Ecto neural progenitor cell (in vitro differentiated cells): ENCODE measurements around the gene HAO2.
"Not testable (repeated sequence)": the region's sequence is repeated elsewhere in the genome, so short reads cannot be mapped to it uniquely, and the experiment has no call there.

Source experiments
- DNase-seq: peaks from one replicate; pipeline ENCODE4 v3.0.0-alpha.2; 2018; ENCODE audit warnings: low spot score

The HAO2 gene

GRCh38 chr1:119345398-119345797 lies 23.2 kb upstream of the HAO2 start:
- DNase-seq = no peak

GRCh38 chr1:119347858-119348257 lies 20.7 kb upstream of the HAO2 start:
- DNase-seq = no peak

DNA sequence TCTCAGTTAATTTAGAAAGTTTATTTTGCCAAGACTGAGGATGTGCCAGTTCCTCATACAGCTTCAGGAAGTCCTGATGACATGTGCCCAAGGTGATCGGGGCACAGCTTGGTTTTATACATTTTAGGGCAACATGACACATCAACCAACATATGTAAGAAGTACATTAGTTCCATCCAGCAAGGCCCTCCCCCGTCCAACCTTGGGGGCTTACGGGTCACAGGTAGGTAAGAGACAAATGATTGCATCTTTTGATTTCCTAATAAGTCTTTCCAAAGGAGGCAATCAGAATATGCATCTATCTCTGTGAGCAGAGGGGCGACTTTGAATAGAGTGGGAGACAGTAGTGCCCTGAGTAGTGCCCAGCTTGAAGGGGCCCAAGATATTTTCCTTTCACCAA lies 19.6 kb upstream of the HAO2 start:
- DNase-seq = no peak

GRCh38 chr1:119350866-119351265 lies 17.7 kb upstream of the HAO2 start:
- DNase-seq = not testable (repeated sequence)

DNA sequence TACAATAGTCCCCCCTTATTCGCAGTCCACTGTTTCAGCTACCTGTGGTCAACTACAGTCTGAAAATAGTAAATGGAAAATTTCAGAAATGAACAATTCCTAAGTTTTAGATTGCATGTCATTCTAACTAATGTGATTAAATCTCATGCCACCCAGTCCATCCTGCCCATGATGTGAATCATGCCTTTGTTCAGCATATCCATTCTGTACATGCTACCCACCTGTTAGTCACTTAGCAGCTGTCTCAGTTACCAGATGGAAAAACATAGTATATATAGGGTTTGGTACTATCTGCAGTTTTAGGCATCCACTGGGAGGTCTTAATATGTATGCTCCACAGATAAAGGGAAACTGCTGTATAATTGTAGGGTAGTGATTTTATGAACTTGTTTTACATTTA lies 16.6 kb upstream of the HAO2 start:
- no peak for DNase-seq

GRCh38 chr1:119353836-119354235 lies 14.7 kb upstream of the HAO2 start:
- DNase-seq = no peak

- DNase-seq = no peak
These were observed 9.9 kb upstream of the HAO2 start for GRCh38 chr1:119358636-119359035.

DNA sequence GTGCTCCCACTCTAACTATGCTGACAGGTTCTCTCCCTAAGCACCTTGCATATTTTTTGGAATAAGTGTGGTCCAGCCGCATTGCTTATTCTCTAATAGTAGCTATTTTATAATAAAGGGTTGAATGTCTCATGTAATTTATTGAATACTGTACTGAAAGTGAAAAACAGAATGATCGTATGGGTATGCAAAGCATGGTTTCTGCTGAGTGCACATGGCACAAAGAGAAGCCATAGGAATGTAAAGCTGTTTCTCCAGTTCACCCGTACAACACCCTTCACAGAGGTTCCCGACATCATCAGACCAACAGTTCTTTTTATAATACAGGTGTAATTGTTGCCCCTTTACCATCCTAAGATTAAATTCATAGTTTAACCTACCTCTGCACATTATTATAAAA lies 8.9 kb upstream of the HAO2 start:
- DNase-seq = no peak

DNA sequence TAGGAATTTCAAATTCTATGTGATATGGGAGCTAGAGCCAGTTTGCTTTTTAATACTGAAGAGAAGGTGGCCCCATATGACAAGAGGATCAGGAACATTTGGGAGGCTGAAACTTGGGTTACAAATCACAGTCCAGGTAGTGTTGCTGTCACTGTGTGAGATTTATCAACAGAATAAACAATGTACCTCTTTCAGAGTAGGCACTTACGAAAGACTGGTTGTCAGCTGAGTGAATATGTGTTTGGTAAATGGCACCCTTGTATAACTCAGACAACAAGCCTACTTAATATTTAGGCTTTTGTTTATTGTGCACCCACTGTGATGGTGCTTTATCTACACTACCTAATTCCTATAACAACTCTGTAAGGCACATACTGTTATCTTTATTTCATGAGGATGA lies 7.4 kb upstream of the HAO2 start:
- no peak for DNase-seq

GRCh38 chr1:119361620-119362344 lies 6.8 kb upstream of the HAO2 start:
- no peak for DNase-seq

GRCh38 chr1:119363162-119363561 lies 5.4 kb upstream of the HAO2 start:
- no peak for DNase-seq

DNA sequence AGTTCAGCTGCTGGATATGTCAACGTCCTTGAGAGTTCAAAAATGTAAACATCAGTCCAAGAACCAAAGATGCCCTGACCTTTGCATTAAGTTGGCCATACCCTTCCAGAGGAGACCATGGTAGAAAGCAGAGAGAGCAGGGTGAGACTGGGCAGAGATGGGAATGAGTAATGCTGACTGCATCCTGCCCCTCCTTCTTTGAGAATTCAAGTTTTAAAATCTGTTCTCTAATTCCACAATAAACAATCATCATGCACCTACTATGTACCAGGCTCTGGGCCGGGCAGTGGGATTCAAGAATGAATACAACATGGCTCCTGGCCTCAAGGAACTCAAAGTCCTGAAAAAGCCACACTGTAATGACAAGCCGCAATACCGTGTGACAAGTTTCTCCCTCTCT lies 3.9 kb upstream of the HAO2 start:
- DNase-seq = no peak

- DNase-seq = no peak
These were observed 2.2 kb upstream of the HAO2 start for GRCh38 chr1:119366424-119366823.

DNA sequence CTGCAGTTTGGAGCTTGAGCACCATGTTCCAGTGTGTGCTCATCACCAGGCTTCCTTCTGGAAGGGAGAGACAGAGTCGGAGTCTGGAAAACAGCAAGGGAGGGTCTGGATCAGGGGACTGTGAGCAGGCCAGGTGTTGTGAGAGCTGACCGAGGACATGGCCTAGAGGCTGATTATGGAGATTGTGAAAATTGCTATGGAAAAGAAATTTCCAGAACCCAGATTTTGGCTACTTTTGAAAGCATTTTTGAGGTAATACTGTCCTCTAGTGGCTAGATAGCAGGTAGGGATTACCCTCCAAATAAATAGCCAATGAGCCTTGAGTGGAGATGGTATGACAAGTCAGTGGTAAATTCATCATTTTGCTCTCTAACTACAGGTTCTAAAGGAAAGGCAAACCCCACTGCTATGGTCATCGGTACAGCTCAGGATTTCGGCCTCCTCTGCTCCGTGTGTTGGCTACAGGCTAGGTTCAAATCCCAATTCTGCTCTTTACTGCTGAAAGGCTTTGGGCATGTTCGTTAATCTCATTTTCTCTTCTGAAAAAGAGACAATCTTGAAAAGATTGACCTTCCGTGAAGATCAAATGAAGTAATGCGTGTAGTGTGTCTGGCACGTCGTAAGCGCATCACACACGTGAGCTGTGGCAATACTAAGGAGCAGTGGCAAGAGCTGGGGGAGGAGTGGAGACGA lies 1.0 kb upstream of the HAO2 start:
- no peak for DNase-seq

GRCh38 chr1:119370748-119371147 lies 2.2 kb downstream of the HAO2 start:
- no peak for DNase-seq

DNA sequence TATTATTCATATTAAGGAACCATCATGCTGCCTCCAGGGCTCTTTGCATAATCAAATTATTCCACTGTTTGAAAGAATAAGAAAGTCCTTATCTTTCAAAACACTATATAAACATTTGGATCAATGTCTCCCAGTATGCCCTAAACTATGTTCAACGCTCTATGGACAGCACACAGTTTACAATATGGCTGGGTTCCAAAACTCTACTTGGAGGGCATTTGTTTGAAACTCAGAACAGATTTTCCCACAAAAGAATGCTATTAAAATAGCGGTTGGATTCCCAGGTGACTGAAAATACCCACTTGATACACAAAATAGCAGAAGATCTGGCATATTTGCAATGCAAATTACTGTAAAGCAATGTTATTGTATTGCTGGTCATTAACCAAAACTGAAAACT lies 3.2 kb downstream of the HAO2 start:
- DNase-seq = no peak

DNA sequence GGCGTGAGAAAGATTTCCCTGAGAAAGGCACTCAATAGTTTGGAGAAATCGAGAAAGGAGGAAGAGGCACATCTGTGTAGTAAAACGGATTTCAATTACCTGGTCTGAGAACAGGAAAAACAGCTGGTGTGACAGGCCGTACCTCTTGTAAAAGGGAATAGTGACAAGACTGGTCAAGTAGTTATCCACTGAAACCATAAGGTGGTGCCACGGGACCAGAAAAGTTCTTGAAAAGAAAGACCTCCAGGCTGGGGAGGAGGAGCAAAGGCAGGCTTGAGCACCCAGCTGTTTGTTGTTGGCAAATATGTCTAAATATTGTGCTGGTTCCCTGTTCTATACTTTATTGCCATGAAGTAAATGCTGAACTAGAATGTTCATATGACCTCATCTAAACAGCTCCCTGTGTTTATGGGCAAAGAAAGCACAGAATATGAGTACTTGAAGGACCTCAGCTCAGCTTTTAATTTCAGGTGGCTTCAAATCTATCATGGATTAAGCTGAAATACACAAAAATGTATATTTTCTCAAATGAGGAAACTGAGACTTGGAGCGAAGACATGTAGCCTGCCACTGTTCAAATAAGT lies 4.0 kb downstream of the HAO2 start:
- DNase-seq = peak; percentile 54

- DNase-seq = no peak
These were observed 4.9 kb downstream of the HAO2 start for GRCh38 chr1:119373465-119373864.

- DNase-seq = no peak
These were observed 5.8 kb downstream of the HAO2 start for GRCh38 chr1:119374208-119374874.

GRCh38 chr1:119375366-119375765 lies 6.8 kb downstream of the HAO2 start:
- DNase-seq = no peak

DNA sequence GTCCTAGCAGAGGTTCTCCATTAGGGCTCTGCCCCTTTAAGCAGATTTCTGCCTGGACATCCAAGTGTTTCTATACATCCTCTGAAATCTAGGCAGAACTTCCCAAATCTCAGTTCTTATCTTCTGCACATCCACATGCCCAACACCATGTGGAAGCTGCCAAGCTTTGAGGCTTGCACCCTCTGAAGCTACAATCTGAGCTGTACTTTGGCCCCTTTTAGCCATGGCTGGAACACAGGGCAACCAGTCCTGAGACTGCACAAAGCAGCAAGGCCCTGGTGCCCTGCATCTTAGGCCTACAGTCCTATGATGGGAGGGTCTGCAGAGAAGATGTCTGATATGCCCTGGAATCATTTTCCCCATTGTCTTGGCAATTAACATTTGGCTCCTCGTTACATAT lies 8.0 kb downstream of the HAO2 start:
- DNase-seq = no peak

DNA sequence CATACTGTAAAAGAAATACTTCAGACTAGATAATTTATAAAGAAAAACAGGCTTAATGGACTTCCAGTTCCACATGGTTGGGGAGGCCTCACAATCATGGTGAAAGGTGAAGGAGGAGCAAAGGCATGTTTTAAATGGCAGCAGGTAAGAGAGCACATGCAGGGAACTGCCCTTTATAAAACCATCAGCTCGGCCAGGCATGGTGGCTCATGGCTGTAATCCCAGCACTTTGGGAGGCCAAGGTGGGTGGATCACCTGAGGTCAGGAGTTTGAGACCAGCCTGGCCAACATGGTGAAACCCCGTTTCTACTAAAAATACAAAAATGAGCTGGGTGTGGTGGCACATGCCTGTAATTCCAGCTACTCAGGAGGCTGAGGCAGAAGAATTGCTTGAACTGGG lies 9.0 kb downstream of the HAO2 start:
- DNase-seq = not testable (repeated sequence)

DNA sequence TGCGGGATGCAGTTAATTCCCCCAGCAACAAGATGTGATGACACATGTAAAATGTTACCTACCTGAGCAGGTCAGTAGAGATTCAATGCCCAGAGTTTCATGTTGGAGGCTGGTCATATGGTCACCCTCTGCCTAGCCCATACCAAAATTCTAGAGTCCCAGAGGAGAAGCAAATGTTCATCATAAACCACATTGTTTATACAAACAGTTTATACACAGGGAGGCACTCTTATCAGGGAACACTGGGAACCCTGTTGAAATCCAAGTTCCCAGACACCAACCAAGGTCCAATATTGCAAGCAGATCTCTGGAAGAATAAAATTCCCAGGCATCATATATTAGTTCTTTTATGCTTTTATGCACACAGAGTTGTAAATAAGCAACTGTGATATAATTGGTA lies 10.5 kb downstream of the HAO2 start:
- DNase-seq = no peak
